ENCODE measurements around the gene MYH9.

Gene MYH9

GRCh38 chr22:36369922-36370791 is 17.6 kb downstream of the MYH9 start (continued):
- TF ChIP-seq ZNF341 (tag by site-specific recombination; IDR thresholded peaks at IDR 0.05; ENCODE audit: low read depth) (0 out of 2 replicates have a peak, but pooled peaks have one; percentile 18), OVOL3 (tag by site-specific recombination; IDR thresholded peaks at IDR 0.05) (no peak), ZNF16 (tag by site-specific recombination; IDR thresholded peaks at IDR 0.05; ENCODE audit: low read depth) (no peak), ZSCAN16 (tag by site-specific recombination; IDR thresholded peaks at IDR 0.05) (no peak), ZNF610 (tag by site-specific recombination; IDR thresholded peaks at IDR 0.05; ENCODE audit: borderline replicate concordance) (no peak), ZNF692 (tag by site-specific recombination; IDR thresholded peaks at IDR 0.05) (0 out of 2 replicates have a peak, but pooled peaks have one; percentile 12), ZNF214 (tag by site-specific recombination; IDR thresholded peaks at IDR 0.05; ENCODE audit: borderline replicate concordance) (peak; percentile 65; the same call in 1 of the 2 replicates)

- no peaks in the 10 kb centered on the region for H3K9me3 ChIP-seq (ENCODE audit: control insufficient read depth, insufficient read depth, low read depth, low read length)
- no peak overlapping the region for H3K4me3 ChIP-seq (ENCODE audit: low read depth, low read length)
- CTCF ChIA-PET = interaction anchor here (0.6 to 4.4 kb wide), 6 partner anchors 8 to 123 kb away, joined by 3 to 17 read pairs (median 4); no protein-coding TSS in a partner anchor
- POLR2A ChIA-PET = interaction anchor here (0.5 to 5.2 kb wide), 16 partner anchors 9 to 428 kb away, joined by 3 to 31 read pairs (median 4); partner anchors contain the start of gene MYH9
- peaks cover 47% of the 10 kb centered on the region for H3K4me1 ChIP-seq (ENCODE audit: control insufficient read depth, insufficient read depth, low read length)
- H3K36me3 ChIP-seq (ENCODE audit: control insufficient read depth in 2 of 2, insufficient read depth in 1 of 2, low read length in 2 of 2) = peaks cover 4 to 7% of the 10 kb centered on the region in 2 experiments; a peak in 2 of 3 replicates
- H3K27ac ChIP-seq (ENCODE audit: extremely low read depth, low read depth, low read length) = peak overlapping the region; percentile 54
- TF ChIP-seq SP7 (tag by site-specific recombination; IDR thresholded peaks at IDR 0.05) (peak; percentile 39), ZEB2 (tag by site-specific recombination; IDR thresholded peaks at IDR 0.05) (peak; percentile 28; the same call in 1 of the 2 replicates), ZNF555 (tag by site-specific recombination; conservative IDR thresholded peaks at IDR 0.05) (no peak), SP2 (tag by site-specific recombination; IDR thresholded peaks at IDR 0.05) (peak; percentile 59), ZNF600 (tag by site-specific recombination; IDR thresholded peaks at IDR 0.05) (no peak), ZBTB11 (tag by site-specific recombination; conservative IDR thresholded peaks at IDR 0.05; ENCODE audit: low read depth) (no peak), SALL2 (tag by site-specific recombination; IDR thresholded peaks at IDR 0.05; ENCODE audit: borderline replicate concordance) (no peak), ZFHX2 (tag by site-specific recombination; conservative IDR thresholded peaks at IDR 0.05) (peak; percentile 98), IKZF3 (tag by site-specific recombination; IDR thresholded peaks at IDR 0.05) (0 out of 2 replicates have a peak, but pooled peaks have one; percentile 43), ZNF10 (tag by site-specific recombination; IDR thresholded peaks at IDR 0.05) (peak; percentile 67; the same call in 1 of the 2 replicates), GLI4 (tag by site-specific recombination; IDR thresholded peaks at IDR 0.05) (no peak), ZNF324 (tag by site-specific recombination; IDR thresholded peaks at IDR 0.05) (no peak), EGR2 (tag by site-specific recombination; IDR thresholded peaks at IDR 0.05; ENCODE audit: low read depth) (peak; percentile 97)
Measured at GRCh38 chr22:36369004-36369921, 18.5 kb downstream of the MYH9 start.

All from HEK293 (cell line).